Measurements from ENCODE around the gene MFSD2B.

Gene MFSD2B, protein sequence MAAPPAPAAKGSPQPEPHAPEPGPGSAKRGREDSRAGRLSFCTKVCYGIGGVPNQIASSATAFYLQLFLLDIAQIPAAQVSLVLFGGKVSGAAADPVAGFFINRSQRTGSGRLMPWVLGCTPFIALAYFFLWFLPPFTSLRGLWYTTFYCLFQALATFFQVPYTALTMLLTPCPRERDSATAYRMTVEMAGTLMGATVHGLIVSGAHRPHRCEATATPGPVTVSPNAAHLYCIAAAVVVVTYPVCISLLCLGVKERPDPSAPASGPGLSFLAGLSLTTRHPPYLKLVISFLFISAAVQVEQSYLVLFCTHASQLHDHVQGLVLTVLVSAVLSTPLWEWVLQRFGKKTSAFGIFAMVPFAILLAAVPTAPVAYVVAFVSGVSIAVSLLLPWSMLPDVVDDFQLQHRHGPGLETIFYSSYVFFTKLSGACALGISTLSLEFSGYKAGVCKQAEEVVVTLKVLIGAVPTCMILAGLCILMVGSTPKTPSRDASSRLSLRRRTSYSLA

DNA sequence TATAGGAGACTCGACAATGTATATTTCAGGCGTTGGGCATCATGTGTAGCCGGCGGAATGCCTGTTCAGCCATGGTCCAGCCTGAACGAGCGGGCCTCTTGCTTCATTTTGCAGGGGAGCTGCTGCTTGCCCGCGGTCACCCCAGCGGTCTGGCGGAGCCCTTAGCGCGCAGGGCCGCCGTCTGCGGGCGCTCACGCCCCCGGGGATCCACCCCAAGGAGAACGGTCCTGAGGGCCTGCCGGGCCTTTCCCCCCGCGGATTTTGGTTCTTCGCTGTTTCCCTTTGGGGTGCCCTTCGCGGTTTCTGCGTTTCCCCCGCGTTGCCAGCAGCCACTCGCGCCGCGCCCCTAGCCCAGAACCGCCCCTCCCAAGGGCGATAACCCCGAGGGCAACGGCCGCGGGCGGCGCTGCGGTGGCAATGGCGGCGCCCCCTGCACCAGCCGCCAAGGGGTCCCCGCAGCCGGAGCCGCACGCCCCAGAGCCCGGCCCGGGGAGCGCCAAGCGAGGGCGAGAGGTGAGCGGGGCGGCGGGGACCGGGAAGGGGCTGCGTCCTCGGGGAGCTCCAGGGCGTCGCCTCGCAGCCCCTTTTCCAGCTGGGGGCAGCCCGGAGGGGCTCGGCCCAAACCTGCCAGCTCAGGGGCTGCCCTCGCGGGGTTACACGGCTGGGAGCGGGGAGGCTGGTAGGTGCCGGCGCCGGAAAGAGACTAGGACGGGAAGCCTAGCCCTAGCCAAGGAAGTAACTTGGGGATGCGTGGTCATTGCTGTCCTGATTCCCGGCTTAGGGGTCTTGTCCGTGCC lies at the start of gene MFSD2B:
MFSD2B (plus strand) TSS at position 406 of the 797 bp plus-strand sequence; CDS start at position 418, 12 bp downstream.
- H3K79me2 ChIP-seq (ENCODE audit: control insufficient read depth, insufficient read depth, low read length, unreplicated experiment): no peaks in the 10 kb centered on the region
- no peaks in the 10 kb centered on the region for H3K27me3 ChIP-seq (ENCODE audit: insufficient read depth, low read length)
- H3K36me3 ChIP-seq (ENCODE audit: insufficient read depth, low read length): no peaks in the 10 kb centered on the region
- H3K4me3 ChIP-seq (ENCODE audit: low read depth, low read length): peak within 1 kb of the TSS; percentile 71
- H3K4me1 ChIP-seq (ENCODE audit: control insufficient read depth, insufficient read depth, low read length, unreplicated experiment): peaks cover 13% of the 10 kb centered on the region
- peak within 1 kb of the TSS; percentile 28 for H2AFZ ChIP-seq (ENCODE audit: low read length, unreplicated experiment)
- H3K27ac ChIP-seq (ENCODE audit: low read depth, low read length): no peak within 1 kb of the TSS

DNA sequence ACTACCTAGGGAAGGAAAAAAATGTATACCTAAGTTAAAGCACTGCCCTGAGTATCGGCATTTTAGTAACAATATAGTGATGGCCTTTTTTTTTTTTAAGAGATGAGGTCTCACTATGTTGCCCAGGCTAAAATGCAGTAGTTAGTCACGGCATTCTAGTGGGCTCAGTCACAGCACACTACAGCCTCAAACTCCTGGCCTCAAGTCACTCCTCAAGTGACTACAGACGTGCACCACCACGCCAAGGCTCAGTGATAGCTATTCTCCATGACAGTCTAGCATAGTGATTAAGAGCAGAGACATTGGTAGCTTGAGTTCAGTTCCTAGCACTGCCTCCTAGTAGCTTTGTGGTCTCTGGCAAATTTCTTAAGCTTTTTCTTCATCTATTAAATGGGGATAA lies 42.0 kb upstream of the MFSD2B start:
- Histone ChIP-seq H3K79me2 (ENCODE audit: control insufficient read depth, insufficient read depth, low read length, unreplicated experiment) (no peaks in the 10 kb centered on the region), H3K36me3 (ENCODE audit: insufficient read depth, low read length) (no peaks in the 10 kb centered on the region; the same call in 1 of the 2 replicates), H3K4me3 (ENCODE audit: low read depth, low read length) (no peak overlapping the region), H3K27ac (ENCODE audit: low read depth, low read length) (no peak overlapping the region), H3K27me3 (ENCODE audit: insufficient read depth, low read length) (no peaks in the 10 kb centered on the region), H2AFZ (ENCODE audit: low read length, unreplicated experiment) (no peak overlapping the region), H3K4me1 (ENCODE audit: control insufficient read depth, insufficient read depth, low read length, unreplicated experiment) (no peaks in the 10 kb centered on the region)

DNA sequence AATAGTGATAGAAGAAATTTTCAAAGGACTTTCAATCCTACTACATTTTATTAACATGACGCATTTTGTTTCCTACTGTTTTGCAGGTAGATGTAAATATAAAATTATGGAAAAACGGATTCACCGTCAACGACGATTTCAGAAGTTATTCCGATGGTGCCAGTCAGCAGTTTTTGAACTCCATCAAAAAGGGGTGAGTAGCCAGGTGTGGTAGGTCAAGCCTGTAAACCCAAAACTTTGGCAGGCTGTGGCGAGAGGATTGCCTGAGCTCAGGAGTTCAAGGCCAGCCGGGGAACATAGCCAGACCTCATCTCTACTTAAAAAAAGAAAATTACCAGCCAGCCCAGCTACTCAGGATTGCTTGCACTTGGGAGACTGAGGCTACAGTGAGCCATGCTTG lies 33.0 kb upstream of the MFSD2B start:
- Histone ChIP-seq H3K27ac (ENCODE audit: low read depth, low read length) (no peak overlapping the region), H3K27me3 (ENCODE audit: insufficient read depth, low read length) (no peaks in the 10 kb centered on the region), H3K36me3 (ENCODE audit: insufficient read depth, low read length) (peaks cover 16% of the 10 kb centered on the region), H2AFZ (ENCODE audit: low read length, unreplicated experiment) (no peak overlapping the region), H3K79me2 (ENCODE audit: control insufficient read depth, insufficient read depth, low read length, unreplicated experiment) (no peaks in the 10 kb centered on the region), H3K4me3 (ENCODE audit: low read depth, low read length) (no peak overlapping the region), H3K4me1 (ENCODE audit: control insufficient read depth, insufficient read depth, low read length, unreplicated experiment) (no peaks in the 10 kb centered on the region)

DNA sequence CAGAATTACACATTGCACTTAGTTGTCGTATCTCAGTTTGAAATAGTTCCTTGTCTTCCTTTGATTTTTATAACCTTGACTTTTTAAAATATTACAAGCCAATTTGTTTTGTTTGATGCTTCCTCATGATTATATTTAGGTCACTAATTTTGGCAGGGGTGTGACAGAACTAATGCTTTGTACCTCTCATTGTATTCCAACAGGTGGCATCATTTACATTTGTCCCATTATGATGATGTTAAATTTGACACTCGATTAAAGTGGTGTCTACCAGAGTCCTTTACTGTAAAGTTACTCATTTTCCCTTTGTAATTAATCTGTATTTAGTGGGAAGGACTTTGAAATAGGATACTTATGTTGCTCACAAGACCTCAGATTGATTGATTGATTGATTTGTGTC lies 21.5 kb upstream of the MFSD2B start:
- Histone ChIP-seq H3K79me2 (ENCODE audit: control insufficient read depth, insufficient read depth, low read length, unreplicated experiment) (no peaks in the 10 kb centered on the region), H3K4me3 (ENCODE audit: low read depth, low read length) (no peak overlapping the region), H3K27ac (ENCODE audit: low read depth, low read length) (no peak overlapping the region), H3K27me3 (ENCODE audit: insufficient read depth, low read length) (no peaks in the 10 kb centered on the region), H2AFZ (ENCODE audit: low read length, unreplicated experiment) (no peak overlapping the region), H3K4me1 (ENCODE audit: control insufficient read depth, insufficient read depth, low read length, unreplicated experiment) (no peaks in the 10 kb centered on the region), H3K36me3 (ENCODE audit: insufficient read depth, low read length) (peaks cover 2% of the 10 kb centered on the region; the same call in 1 of the 2 replicates)

DNA sequence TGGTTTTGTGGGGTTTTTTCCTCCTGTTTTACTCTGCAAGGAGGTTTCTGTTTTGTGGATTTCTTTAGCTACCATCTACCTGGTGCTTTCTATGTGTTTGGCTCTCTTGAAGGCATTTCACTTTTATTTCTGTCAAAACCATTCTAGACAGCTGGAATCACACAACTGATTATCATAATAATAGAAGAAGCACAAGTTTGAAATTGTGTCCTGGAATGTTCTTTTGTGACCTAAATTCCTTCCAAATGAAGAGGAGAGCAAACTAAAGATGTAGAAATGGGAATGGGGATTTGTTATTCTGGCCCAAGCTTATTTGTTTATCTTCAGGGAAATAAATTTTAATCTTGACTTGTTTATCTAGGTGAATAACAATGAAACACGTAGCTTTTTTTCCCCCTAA lies 17.0 kb upstream of the MFSD2B start:
- Histone ChIP-seq H3K79me2 (ENCODE audit: control insufficient read depth, insufficient read depth, low read length, unreplicated experiment) (no peaks in the 10 kb centered on the region), H3K4me1 (ENCODE audit: control insufficient read depth, insufficient read depth, low read length, unreplicated experiment) (no peaks in the 10 kb centered on the region), H2AFZ (ENCODE audit: low read length, unreplicated experiment) (no peak overlapping the region), H3K4me3 (ENCODE audit: low read depth, low read length) (no peak overlapping the region), H3K27me3 (ENCODE audit: insufficient read depth, low read length) (no peaks in the 10 kb centered on the region), H3K27ac (ENCODE audit: low read depth, low read length) (no peak overlapping the region), H3K36me3 (ENCODE audit: insufficient read depth, low read length) (no peaks in the 10 kb centered on the region)

DNA sequence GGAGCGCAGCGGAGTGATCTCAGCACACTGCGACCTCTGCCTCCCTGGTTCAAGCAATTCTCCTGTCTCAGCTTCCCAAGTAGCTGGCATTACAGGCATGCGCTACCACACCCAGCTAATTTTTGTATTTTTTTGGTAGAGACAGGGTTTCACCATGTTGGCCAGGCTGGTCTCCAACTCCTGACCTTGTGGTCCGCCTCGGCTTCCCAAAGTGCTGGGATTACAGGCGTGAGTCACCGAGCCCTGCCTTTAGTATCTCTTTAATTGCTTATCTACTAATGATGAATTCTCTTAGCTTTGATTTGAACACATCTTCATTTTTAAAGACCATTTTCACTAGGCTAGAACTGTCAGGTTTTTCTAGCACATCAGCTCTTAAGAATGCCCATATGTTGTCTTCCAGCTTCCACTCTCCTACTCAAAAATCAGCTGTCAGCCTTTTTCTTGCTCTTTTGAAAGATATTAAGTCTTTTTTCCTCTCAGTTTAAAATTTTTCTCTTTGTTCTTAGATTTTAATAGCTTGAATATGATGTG lies 16.1 kb upstream of the MFSD2B start:
- H3K4me1 ChIP-seq (ENCODE audit: control insufficient read depth, insufficient read depth, low read length, unreplicated experiment): no peaks in the 10 kb centered on the region
- H3K36me3 ChIP-seq (ENCODE audit: insufficient read depth, low read length): no peaks in the 10 kb centered on the region
- no peaks in the 10 kb centered on the region for H3K79me2 ChIP-seq (ENCODE audit: control insufficient read depth, insufficient read depth, low read length, unreplicated experiment)
- H3K27me3 ChIP-seq (ENCODE audit: insufficient read depth, low read length): no peaks in the 10 kb centered on the region
- H2AFZ ChIP-seq (ENCODE audit: low read length, unreplicated experiment): no peak overlapping the region
- H3K4me3 ChIP-seq (ENCODE audit: low read depth, low read length): no peak overlapping the region
- no peak overlapping the region for H3K27ac ChIP-seq (ENCODE audit: low read depth, low read length)

DNA sequence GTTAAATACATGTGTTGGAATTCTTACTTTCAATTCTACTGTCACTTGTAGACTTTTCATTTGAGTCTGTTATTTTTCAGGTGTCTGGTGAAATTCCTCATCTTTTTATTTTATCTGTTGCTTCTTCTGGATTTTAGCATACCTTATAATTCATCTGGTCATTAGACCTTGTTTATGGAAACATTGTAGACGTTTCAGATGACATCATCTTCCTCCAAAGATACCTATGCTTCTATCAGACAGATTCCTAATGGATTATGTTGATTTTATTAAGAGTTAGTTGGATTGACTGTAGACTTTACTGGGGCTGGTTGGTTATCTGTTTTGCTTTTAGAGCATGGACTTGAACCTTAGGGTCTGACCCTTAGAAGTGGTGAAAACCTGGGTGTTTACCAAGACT lies 15.3 kb upstream of the MFSD2B start:
- Histone ChIP-seq H3K4me1 (ENCODE audit: control insufficient read depth, insufficient read depth, low read length, unreplicated experiment) (no peaks in the 10 kb centered on the region), H2AFZ (ENCODE audit: low read length, unreplicated experiment) (no peak overlapping the region), H3K79me2 (ENCODE audit: control insufficient read depth, insufficient read depth, low read length, unreplicated experiment) (no peaks in the 10 kb centered on the region), H3K4me3 (ENCODE audit: low read depth, low read length) (no peak overlapping the region), H3K27ac (ENCODE audit: low read depth, low read length) (no peak overlapping the region), H3K27me3 (ENCODE audit: insufficient read depth, low read length) (no peaks in the 10 kb centered on the region), H3K36me3 (ENCODE audit: insufficient read depth, low read length) (no peaks in the 10 kb centered on the region)

DNA sequence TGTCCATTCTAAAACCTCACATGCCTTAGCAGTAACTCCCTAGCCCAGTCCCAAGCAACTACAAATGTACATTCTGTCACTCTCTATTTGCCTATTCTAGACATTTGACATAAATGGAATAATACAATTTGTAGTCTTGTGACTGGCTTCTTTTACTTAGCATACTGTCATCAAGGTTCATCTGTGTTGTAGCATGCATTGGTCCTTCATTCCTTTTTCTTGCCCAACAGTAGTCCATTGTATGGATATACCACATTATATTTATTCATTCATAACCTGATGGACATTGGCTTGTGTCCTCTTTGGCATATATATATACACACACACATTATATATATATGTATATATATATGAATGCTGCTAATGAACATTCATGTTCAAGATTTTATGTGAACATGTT lies 2.2 kb upstream of the MFSD2B start:
- no peak overlapping the region for H2AFZ ChIP-seq (ENCODE audit: low read length, unreplicated experiment)
- H3K27me3 ChIP-seq (ENCODE audit: insufficient read depth, low read length): no peaks in the 10 kb centered on the region
- no peaks in the 10 kb centered on the region for H3K79me2 ChIP-seq (ENCODE audit: control insufficient read depth, insufficient read depth, low read length, unreplicated experiment)

DNA sequence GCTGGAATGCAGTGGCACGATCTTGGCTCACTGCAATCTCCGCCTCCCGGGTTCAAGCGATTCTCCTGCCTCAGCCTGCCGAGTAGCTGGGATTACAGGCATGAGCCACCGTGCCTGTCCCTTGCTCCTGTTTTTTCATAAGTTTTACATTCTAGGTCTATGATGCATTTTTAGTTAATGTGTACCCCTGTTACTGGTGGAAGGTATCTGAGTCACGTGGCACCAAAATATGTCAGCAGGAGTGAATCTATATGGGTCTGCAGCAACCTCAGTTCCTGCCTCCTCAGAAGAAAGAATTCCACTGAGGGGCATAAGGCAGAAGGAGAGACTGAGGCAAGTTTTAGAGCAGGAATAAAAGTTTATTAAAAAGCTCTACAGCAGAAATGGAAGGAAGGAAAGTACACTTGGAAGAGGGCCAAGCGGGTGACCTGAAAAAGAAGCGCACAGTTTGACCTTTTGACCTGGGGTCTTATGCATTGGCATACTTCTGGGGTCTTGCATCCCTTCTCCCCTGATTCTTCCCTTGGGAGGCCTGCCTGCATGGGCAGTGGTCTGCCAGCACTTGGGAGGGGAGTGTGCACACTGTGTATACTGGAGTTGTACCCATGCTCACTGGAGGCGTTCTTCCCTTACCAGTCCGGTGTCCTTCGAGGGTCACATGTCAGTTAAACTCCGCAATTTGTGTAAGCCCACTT lies 1.1 kb upstream of the MFSD2B start:
- Histone ChIP-seq H3K27ac (ENCODE audit: low read depth, low read length) (no peak overlapping the region), H2AFZ (ENCODE audit: low read length, unreplicated experiment) (no peak overlapping the region), H3K36me3 (ENCODE audit: insufficient read depth, low read length) (no peaks in the 10 kb centered on the region), H3K4me1 (ENCODE audit: control insufficient read depth, insufficient read depth, low read length, unreplicated experiment) (peaks cover 8% of the 10 kb centered on the region), H3K27me3 (ENCODE audit: insufficient read depth, low read length) (no peaks in the 10 kb centered on the region), H3K4me3 (ENCODE audit: low read depth, low read length) (peak overlapping the region; percentile 60; the same call in 1 of the 2 replicates), H3K79me2 (ENCODE audit: control insufficient read depth, insufficient read depth, low read length, unreplicated experiment) (no peaks in the 10 kb centered on the region)

More for the DNA sequence above, 2.2 kb upstream of the MFSD2B start:
- Histone ChIP-seq H3K27ac (ENCODE audit: low read depth, low read length) (no peak overlapping the region), H3K4me3 (ENCODE audit: low read depth, low read length) (no peak overlapping the region), H3K4me1 (ENCODE audit: control insufficient read depth, insufficient read depth, low read length, unreplicated experiment) (peaks cover 5% of the 10 kb centered on the region), H3K36me3 (ENCODE audit: insufficient read depth, low read length) (no peaks in the 10 kb centered on the region)

DNA sequence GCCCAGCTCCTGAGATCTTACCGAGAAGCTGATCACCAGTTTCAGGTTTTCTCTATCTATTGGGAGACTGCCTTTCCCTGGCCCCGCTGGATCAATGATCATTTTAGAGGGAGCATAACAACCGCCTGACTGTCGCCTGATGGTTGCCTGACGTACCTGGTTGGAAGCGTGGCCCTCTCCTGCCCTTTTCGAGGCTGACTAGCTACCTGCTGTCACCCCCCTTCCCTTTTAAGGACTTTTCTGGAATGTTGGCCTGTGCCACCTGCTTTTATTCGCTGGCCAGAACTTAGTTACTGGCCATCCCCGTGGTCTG lies 562 bp upstream of the MFSD2B start:
- no peaks in the 10 kb centered on the region for H3K36me3 ChIP-seq (ENCODE audit: insufficient read depth, low read length)
- peaks cover 8% of the 10 kb centered on the region for H3K4me1 ChIP-seq (ENCODE audit: control insufficient read depth, insufficient read depth, low read length, unreplicated experiment)
- H3K79me2 ChIP-seq (ENCODE audit: control insufficient read depth, insufficient read depth, low read length, unreplicated experiment): no peaks in the 10 kb centered on the region
- peak overlapping the region; percentile 71; the same call in 1 of the 2 replicates for H3K4me3 ChIP-seq (ENCODE audit: low read depth, low read length)
- no peaks in the 10 kb centered on the region for H3K27me3 ChIP-seq (ENCODE audit: insufficient read depth, low read length)
- no peak overlapping the region for H3K27ac ChIP-seq (ENCODE audit: low read depth, low read length)
- H2AFZ ChIP-seq (ENCODE audit: low read length, unreplicated experiment): no peak overlapping the region

Measured in ACC112 (cell line).